ENCODE measurements around the gene BCL11A.

DNA sequence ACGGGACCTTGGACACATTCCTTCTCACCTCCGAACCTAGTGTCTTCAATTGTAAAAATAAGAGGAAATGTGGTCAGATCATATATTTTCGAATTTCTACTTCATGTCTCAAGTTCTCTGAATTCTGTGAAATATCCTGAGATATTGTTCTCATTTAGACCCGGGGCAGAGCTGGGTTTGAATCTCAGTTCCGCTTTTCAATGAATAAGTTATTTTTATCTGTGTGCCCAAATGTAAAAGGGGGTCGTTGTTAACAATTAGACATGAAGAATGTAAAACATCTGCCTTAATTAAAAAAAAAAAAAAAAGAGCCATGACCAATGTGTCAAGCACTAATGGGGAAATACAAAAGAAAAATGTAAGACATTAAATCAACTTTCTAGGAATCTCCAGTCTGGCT is 48.9 kb upstream of the BCL11A start:
- TF ChIP-seq OSR1 (CRISPR knock-in tag; IDR thresholded peaks at IDR 0.05) (no peak), ARNTL (CRISPR knock-in tag; IDR thresholded peaks at IDR 0.05; ENCODE audit: borderline replicate concordance, low read depth) (no peak), ISL1 (CRISPR knock-in tag; IDR thresholded peaks at IDR 0.05) (no peak), ESRRG (CRISPR knock-in tag; IDR thresholded peaks at IDR 0.05) (no peak), PATZ1 (CRISPR knock-in tag; IDR thresholded peaks at IDR 0.05; ENCODE audit: borderline replicate concordance) (no peak), TCF4 (CRISPR knock-in tag; IDR thresholded peaks at IDR 0.05; ENCODE audit: borderline replicate concordance) (no peak), ZNF70 (CRISPR knock-in tag; IDR thresholded peaks at IDR 0.05) (no peak), TOX (CRISPR knock-in tag; IDR thresholded peaks at IDR 0.05; ENCODE audit: borderline replicate concordance) (no peak), CSDC2 (CRISPR knock-in tag; IDR thresholded peaks at IDR 0.05) (no peak)
- TF ChIP-seq, protein P1, sequence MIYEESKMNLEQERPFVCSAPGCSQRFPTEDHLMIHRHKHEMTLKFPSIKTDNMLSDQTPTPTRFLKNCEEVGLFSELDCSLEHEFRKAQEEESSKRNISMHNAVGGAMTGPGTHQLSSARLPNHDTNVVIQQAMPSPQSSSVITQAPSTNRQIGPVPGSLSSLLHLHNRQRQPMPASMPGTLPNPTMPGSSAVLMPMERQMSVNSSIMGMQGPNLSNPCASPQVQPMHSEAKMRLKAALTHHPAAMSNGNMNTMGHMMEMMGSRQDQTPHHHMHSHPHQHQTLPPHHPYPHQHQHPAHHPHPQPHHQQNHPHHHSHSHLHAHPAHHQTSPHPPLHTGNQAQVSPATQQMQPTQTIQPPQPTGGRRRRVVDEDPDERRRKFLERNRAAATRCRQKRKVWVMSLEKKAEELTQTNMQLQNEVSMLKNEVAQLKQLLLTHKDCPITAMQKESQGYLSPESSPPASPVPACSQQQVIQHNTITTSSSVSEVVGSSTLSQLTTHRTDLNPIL (CRISPR knock-in tag; IDR thresholded peaks at IDR 0.05; ENCODE audit: low read depth), result no peak

Data from SK-N-SH treated with all-trans-retinoic acid at 6 μM for 48 hours (cell line).